Liver (tissue), 9 donors: ENCODE data around the gene ENOX1. TPM values are rescaled to one million over a fixed set of nuclear protein-coding genes. Genes with fewer than 3 reads are reported as not detected.

Source experiments
- DNase-seq: peaks from one replicate; pipeline ENCODE4 v3.0.0-alpha.2; 2017; ENCODE audit warnings: low spot score
- H3K27ac ChIP-seq, 2 donors: one replicate each; pipeline ENCODE4 v1.7.0; 2013; ENCODE audit warnings: inconsistent platforms in 2 of 2, low read length in 2 of 2, control low read depth in 1 of 2, low read depth in 1 of 2, mild to moderate bottlenecking in 1 of 2
- H3K27me3 ChIP-seq, 4 donors: one replicate each; pipeline versions ENCODE4 v1.6.1 to v1.7.0; 2013; ENCODE audit warnings: low read length in 3 of 4, inconsistent platforms in 1 of 4, mild to moderate bottlenecking in 1 of 4, moderate library complexity in 1 of 4; ENCODE audit not compliant: control insufficient read depth in 4 of 4, insufficient read depth in 4 of 4
- H3K36me3 ChIP-seq, 4 donors: one replicate each; pipeline versions ENCODE4 v1.6.1 to v1.7.0; 2013; ENCODE audit warnings: low read length in 3 of 4, mild to moderate bottlenecking in 3 of 4, low read depth in 1 of 4, moderate library complexity in 1 of 4; ENCODE audit not compliant: control insufficient read depth in 4 of 4, insufficient read depth in 3 of 4
- H3K4me1 ChIP-seq, 4 donors: one replicate each; pipeline versions ENCODE4 v1.6.1 to v1.7.0; 2013; ENCODE audit warnings: low read length in 3 of 4, mild to moderate bottlenecking in 3 of 4, moderate library complexity in 1 of 4; ENCODE audit not compliant: control insufficient read depth in 4 of 4, insufficient read depth in 4 of 4
- H3K4me3 ChIP-seq, 3 donors: one replicate each; pipeline versions ENCODE4 v1.6.1 to v1.7.0; 2013; ENCODE audit warnings: low read length in 3 of 3, control low read depth in 1 of 3, low read depth in 1 of 3, mild to moderate bottlenecking in 1 of 3
- H3K9ac ChIP-seq, 2 donors: one replicate each; pipeline ENCODE4 v1.7.0; 2013; ENCODE audit warnings: low read length in 2 of 2, mild to moderate bottlenecking in 2 of 2, moderate library complexity in 2 of 2, control low read depth in 1 of 2, low read depth in 1 of 2
- H3K9me3 ChIP-seq, 4 donors: one replicate each; pipeline versions ENCODE4 v1.6.1 to v1.7.0; 2013; ENCODE audit warnings: low read length in 3 of 4; ENCODE audit not compliant: control insufficient read depth in 4 of 4
- ATF3 ChIP-seq: IDR thresholded peaks from 2 replicates; pipeline ENCODE4 v1.6.1; 2016; ENCODE audit warnings: antibody characterized with exemption
- CTCF ChIP-seq: fragments of 150-350 bp; IDR thresholded peaks from 2 replicates; pipeline ENCODE4 v1.5.1; 2017; ENCODE audit warnings: improper control_type of control experiment, low read depth, low read length; ENCODE audit not compliant: missing input control
- EGR1 ChIP-seq, 2 donors: IDR thresholded peaks; 2 replicates each; pipeline ENCODE4 v1.6.1; 2016 to 2018; ENCODE audit warnings: antibody characterized with exemption in 2 of 2, low read depth in 2 of 2
- FOXA1 ChIP-seq: IDR thresholded peaks from 2 replicates; pipeline ENCODE4 v1.6.1; 2016; ENCODE audit warnings: antibody characterized with exemption
- FOXA2 ChIP-seq: IDR thresholded peaks from 2 replicates; pipeline ENCODE4 v1.6.1; 2016; ENCODE audit warnings: antibody characterized with exemption
- GABPA ChIP-seq, 2 donors: IDR thresholded peaks in 1 of 2; conservative IDR thresholded peaks in 1 of 2; 2 replicates each; pipeline ENCODE4 v1.6.1; 2016; ENCODE audit warnings: antibody characterized with exemption in 2 of 2, mild to moderate bottlenecking in 1 of 2, moderate library complexity in 1 of 2
- HNF4A ChIP-seq, 2 donors: conservative IDR thresholded peaks; 2 replicates each; pipeline ENCODE4 v1.6.1; 2016; ENCODE audit warnings: antibody characterized with exemption in 2 of 2, mild to moderate bottlenecking in 2 of 2
- HNF4G ChIP-seq: IDR thresholded peaks from 2 replicates; pipeline ENCODE4 v1.6.1; 2016; ENCODE audit warnings: antibody characterized with exemption
- MAX ChIP-seq: IDR thresholded peaks from 2 replicates; pipeline ENCODE4 v1.6.1; 2016; ENCODE audit warnings: antibody characterized with exemption
- NR2F2 ChIP-seq: IDR thresholded peaks from 2 replicates; pipeline ENCODE4 v1.6.1; 2016; ENCODE audit warnings: antibody characterized with exemption
- RAD21 ChIP-seq, 2 donors: IDR thresholded peaks; 2 replicates each; pipeline ENCODE4 v1.6.1; 2016; ENCODE audit warnings: antibody characterized with exemption in 2 of 2, mild to moderate bottlenecking in 2 of 2
- RXRA ChIP-seq, 2 donors: IDR thresholded peaks; 2 replicates each; pipeline ENCODE4 v1.6.1; 2017 to 2018; ENCODE audit warnings: antibody characterized with exemption in 2 of 2, mild to moderate bottlenecking in 1 of 2
- TAF1 ChIP-seq: conservative IDR thresholded peaks from 2 replicates; pipeline ENCODE4 v1.6.1; 2016; ENCODE audit warnings: antibody characterized with exemption, mild to moderate bottlenecking
- YY1 ChIP-seq: IDR thresholded peaks from 2 replicates; pipeline ENCODE4 v1.6.1; 2016; ENCODE audit warnings: antibody characterized with exemption, mild to moderate bottlenecking
- ZBTB33 ChIP-seq: IDR thresholded peaks from 2 replicates; pipeline ENCODE4 v1.6.1; 2016; ENCODE audit warnings: antibody characterized with exemption
- WGBS: extraction: QIAGEN DNeasy Blood & Tissue Kit; methylation state at CpG from one replicate; pipeline ENCODE4 v1.1.7; 2013; 5-methylcytosine and 5-hydroxymethylcytosine counted together
- polyA plus RNA-seq, 2 donors: library from polyadenylated mRNA; stranded (reverse) in 1 of 2; unstranded in 1 of 2; fragments of 200-250 nt in 1 of 2; fragments of >200 nt in 1 of 2; fragmentation: Nextera tagmentation in 1 of 2; extraction: Ambion mirVana in 1 of 2; gene quantifications; one replicate each; pipeline versions ENCODE4 v1.2.1 to v1.2.3, GENCODE V29; 2013 to 2015
- total RNA-seq, 2 donors: library from RNA; depleted of rRNA; stranded (reverse); fragments of >200 nt; gene quantifications; one replicate each; pipeline ENCODE4 v1.2.3, GENCODE V29; 2014
- donor health status: healthy.
- donor health status: healthy.
- donor health status: healthy.
- donor health status: healthy.
- donor health status: healthy.

Gene ENOX1
- total and polyA plus RNA-seq, 4 donors = 0.02 to 0.33 (median 0.08) TPM; not detected in 1

GRCh38 chr13:43493496-43494000, 293.2 kb downstream of the ENOX1 start:
- no peak overlapping the region for H3K9ac ChIP-seq
- H3K4me3 ChIP-seq = no peak overlapping the region
- no peak for DNase-seq
- peaks cover 0 to 3% (median 0%) of the 10 kb centered on the region in 4 donors for H3K9me3 ChIP-seq
- TF ChIP-seq HNF4A (conservative IDR thresholded peaks at IDR 0.05) (no peak), RXRA (IDR thresholded peaks at IDR 0.05) (no peak), YY1 (no peak), TAF1 (no peak), NR2F2 (no peak), GABPA (IDR thresholded peaks at IDR 0.05 in 1 of 2, conservative IDR thresholded peaks at IDR 0.05 in 1 of 2) (no peak), EGR1 (IDR thresholded peaks at IDR 0.05; ENCODE audit: low read depth in 2 of 2) (no peak), ATF3 (no peak), CTCF (no peak), HNF4G (no peak), ZBTB33 (no peak), FOXA1 (no peak), MAX (no peak), RAD21 (IDR thresholded peaks at IDR 0.05) (no peak)
- H3K27me3 ChIP-seq = peaks cover 0 to under 1% (median 0%) of the 10 kb centered on the region in 4 donors
- no peaks in the 10 kb centered on the region for H3K4me1 ChIP-seq
- H3K36me3 ChIP-seq = no peaks in the 10 kb centered on the region
- H3K27ac ChIP-seq = no peak overlapping the region
- 85% methylated on average over 3 of the region's 3 CpGs for WGBS

- H3K27me3 ChIP-seq = no peaks in the 10 kb centered on the region
- H3K4me1 ChIP-seq = no peaks in the 10 kb centered on the region
- peaks cover 0 to 3% (median 0%) of the 10 kb centered on the region in 4 donors for H3K9me3 ChIP-seq
- H3K9ac ChIP-seq = no peak overlapping the region
- H3K27ac ChIP-seq = no peak overlapping the region
- no peak overlapping the region for H3K4me3 ChIP-seq
- DNase-seq = no peak
- H3K36me3 ChIP-seq = no peaks in the 10 kb centered on the region
- TF ChIP-seq ATF3 (no peak), FOXA1 (no peak), FOXA2 (no peak), ZBTB33 (no peak), RAD21 (IDR thresholded peaks at IDR 0.05) (no peak), RXRA (IDR thresholded peaks at IDR 0.05) (no peak), NR2F2 (no peak), TAF1 (no peak), HNF4A (conservative IDR thresholded peaks at IDR 0.05) (no peak), CTCF (no peak)
These were observed 294.0 kb downstream of the ENOX1 start for GRCh38 chr13:43492745-43493144.
